ENCODE results near the gene SYT2.

DNA sequence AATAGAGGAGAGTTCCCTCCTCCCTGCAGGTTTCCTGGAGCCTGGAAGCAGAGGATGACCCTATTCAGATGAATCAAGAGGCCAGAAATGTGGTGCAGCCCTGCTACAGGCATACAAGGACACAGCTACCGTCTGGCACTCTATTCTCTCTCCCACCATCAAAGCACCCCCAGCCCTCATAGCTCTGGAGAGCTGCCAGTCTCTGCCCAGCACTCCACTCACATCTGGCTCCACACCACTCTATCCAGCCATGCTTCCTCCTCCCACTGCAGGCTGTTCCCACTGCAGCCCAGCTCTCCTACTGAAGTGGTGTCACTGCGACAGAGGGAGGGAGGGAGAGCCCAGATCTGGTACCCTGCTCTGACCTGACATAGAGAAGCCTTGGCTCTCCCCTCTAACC, 18.4 kb downstream of the SYT2 start:
- TF ChIP-seq, protein P1, sequence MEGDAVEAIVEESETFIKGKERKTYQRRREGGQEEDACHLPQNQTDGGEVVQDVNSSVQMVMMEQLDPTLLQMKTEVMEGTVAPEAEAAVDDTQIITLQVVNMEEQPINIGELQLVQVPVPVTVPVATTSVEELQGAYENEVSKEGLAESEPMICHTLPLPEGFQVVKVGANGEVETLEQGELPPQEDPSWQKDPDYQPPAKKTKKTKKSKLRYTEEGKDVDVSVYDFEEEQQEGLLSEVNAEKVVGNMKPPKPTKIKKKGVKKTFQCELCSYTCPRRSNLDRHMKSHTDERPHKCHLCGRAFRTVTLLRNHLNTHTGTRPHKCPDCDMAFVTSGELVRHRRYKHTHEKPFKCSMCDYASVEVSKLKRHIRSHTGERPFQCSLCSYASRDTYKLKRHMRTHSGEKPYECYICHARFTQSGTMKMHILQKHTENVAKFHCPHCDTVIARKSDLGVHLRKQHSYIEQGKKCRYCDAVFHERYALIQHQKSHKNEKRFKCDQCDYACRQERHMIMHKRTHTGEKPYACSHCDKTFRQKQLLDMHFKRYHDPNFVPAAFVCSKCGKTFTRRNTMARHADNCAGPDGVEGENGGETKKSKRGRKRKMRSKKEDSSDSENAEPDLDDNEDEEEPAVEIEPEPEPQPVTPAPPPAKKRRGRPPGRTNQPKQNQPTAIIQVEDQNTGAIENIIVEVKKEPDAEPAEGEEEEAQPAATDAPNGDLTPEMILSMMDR (IDR thresholded peaks at IDR 0.05), result no peak
- TF ChIP-seq EZH2phosphoT487 (IDR thresholded peaks at IDR 0.05), result no peak
